HG03060 (cell line): ENCODE measurements around the gene ARHGAP6.
"Not testable (repeated sequence)": the region's sequence is repeated elsewhere in the genome, so short reads cannot be mapped to it uniquely, and the experiment has no call there.

Experiments
- ATAC-seq: cut with Tn5 transposase; IDR thresholded peaks from one replicate; pipeline ENCODE4 v1.9.1; 2021; ENCODE audit warnings: low read depth, moderate number of reproducible peaks; ENCODE audit not compliant: unreplicated experiment

ARHGAP6 gene

DNA sequence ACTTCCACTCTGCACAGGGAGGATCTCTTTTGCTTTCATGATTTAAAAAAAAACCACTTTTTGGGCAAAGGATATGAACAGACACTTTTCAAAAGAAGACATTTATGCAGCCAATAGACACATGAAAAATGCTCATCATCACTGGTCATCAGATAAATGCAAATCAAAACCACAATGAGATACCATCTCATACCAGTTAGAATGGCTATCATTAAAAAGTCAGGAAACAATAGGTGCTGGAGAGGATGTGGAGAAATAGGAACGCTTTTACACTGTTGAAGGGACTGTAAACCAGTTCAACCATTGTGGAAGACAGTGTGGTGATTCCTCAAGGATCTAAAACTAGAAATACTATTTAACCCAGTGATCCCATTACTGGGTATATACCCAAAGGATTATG is 87.4 kb downstream of the ARHGAP6 start:
- ATAC-seq, result not testable (repeated sequence)

- ATAC-seq, result no peak
Observed at GRCh38 chrX:11577603-11578002, 88.1 kb downstream of the ARHGAP6 start.

DNA sequence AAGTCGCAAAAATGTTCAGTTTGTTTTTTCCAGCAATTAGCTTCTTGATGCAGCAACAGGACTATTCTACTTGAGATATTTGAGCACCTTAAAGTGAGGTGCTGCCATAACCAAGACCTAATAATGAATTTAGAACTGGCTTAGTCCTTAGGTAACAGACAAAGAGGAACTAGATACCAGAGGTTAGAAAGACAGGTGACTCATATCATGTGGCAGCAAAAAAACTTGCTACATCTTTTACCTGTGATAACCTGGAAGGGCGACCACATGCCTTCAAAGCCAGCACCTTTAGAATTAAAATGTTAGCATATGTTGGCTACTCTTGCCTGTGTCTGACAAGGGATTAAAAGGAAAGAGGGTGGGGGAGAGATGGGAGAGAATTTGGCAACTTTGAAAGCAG is 90.4 kb downstream of the ARHGAP6 start:
- ATAC-seq, result no peak

DNA sequence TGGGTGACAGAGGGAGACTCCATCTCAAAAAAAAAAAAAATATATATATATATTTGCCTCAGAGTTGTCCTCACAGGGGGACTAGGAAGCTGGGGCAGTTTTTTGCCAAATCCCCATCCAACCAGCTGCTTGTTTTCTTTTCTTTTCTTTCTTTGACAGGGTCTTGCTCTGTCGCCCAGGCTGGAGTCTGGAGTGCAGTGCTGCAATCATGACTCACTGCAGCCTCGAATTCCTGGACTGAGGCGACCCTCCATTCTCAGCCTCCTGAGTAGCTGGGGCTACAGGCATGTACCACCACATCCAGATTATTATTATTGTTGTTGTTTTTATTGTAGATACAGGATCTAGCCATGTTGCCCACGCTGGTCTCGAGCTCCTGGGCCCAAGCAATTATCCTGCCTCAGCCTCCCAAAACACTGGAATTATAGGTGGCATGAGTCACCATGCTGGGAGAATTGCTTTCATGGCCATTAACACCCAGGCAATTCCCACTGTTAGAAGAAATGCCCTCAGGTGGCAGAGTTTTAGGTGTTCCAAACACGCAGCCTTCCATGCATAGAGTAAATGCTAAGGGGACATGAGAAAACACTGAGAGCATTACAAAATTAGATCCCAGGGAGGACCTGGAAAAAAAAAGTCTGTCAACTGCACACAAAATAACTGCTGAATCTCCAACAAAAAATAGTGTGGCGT is 98.0 kb downstream of the ARHGAP6 start:
- ATAC-seq, result no peak

DNA sequence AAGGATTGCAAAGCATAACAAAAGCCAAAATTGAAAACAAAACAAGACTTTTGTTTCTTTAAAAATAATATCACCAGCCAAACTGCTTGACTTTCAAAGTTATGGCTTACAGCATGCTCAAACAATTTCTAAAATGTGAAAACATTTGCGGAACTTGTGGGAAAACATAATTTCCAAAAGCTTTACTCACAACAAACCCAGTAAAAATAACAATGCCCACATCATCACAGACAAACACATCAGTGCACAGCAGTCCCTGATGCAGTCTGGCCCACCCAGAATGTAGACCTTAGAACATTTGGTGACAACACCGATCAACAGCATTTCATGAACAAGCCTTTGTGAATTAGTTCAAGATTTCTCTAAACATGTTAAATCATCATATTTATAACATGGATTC is 98.9 kb downstream of the ARHGAP6 start:
- no peak for ATAC-seq

DNA sequence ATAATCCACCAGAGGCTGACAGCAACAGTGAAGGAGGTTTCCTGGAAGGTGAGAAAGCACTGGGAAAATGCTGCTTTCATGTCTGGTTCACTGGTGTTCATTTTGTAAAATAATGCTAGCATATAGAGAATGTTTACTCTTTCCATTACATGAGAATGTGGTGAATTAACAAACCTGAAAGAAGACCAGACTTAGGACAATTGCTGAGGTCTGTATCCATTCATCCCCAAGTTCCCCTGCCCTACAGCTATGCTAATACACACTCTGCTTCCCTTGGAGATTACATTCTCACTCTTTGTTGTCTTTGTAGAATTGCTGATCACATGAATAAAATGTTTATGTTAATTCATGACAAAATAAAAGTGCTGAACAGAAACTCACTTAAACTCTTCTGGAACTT is 99.5 kb downstream of the ARHGAP6 start:
- no peak for ATAC-seq

GRCh38 chrX:11564546-11564945 is 101.2 kb downstream of the ARHGAP6 start:
- ATAC-seq, result no peak

GRCh38 chrX:11562570-11562969 is 103.2 kb downstream of the ARHGAP6 start:
- no peak for ATAC-seq

GRCh38 chrX:11558972-11559371 is 106.7 kb downstream of the ARHGAP6 start:
- no peak for ATAC-seq

DNA sequence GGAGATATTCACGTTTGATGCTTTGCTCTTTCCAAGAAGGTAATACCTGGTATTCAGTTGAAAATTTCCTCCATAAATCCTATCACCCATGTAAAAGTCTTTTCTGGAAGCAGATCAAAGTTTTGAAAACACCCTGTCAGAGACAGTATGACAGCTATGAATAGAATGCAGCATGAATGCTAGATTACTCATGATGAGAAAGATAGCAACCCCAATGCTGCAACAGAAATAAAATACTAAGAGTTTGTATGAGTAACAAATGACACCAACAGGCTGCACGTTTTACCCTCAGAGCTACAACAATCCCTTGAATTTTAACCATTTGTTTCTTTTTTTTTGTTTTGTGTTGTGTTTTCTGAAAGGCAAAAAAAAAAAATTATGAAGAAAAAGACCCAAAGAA is 108.6 kb downstream of the ARHGAP6 start:
- ATAC-seq, result no peak

DNA sequence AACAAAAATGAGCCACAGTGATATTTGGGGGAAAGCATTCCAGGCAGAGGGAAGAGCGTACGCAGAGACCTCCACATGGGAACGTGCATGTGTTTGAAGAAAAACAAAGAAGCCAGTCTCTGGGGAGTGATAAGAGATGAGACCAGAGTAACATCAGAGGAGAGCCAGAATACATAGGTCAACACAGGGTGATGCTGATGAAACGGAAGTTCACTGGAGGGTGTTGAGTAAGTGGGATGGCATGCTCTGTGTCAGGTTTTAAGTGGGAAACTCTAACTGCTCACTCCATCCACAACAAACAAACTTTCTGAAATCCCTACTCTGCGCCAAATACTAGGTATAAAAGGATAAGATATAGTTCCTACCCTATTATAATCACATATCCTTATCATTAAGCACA is 110.0 kb downstream of the ARHGAP6 start:
- no peak for ATAC-seq

DNA sequence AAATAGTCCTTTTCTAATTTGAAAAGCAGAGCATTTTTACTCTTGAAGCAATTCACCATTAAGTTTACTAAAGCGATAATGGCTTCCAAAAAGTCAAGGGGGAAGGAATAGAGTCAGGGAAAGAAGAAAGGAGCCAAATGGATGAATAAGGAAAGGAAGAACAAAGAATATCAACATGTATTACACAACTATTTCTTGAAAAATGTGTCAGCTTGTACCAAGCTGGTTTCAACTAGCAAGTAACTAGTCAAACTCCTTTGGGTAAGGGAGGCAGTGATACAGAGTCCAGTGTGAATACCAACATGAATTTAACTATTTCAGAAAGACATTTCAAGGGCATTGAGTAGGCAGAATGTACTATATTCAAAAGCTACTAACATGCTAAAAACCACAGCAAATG is 112.1 kb downstream of the ARHGAP6 start:
- ATAC-seq, result no peak

- ATAC-seq, result no peak
Observed at GRCh38 chrX:11551151-11551550, 114.6 kb downstream of the ARHGAP6 start.

- no peak for ATAC-seq
Observed at GRCh38 chrX:11546917-11547316, 118.8 kb downstream of the ARHGAP6 start.

GRCh38 chrX:11543249-11543648 is 122.5 kb downstream of the ARHGAP6 start:
- no peak for ATAC-seq

- no peak for ATAC-seq
Observed at GRCh38 chrX:11541510-11541909, 124.2 kb downstream of the ARHGAP6 start.

- ATAC-seq, result peak; percentile 63
Observed at GRCh38 chrX:11540532-11541377, 125.0 kb downstream of the ARHGAP6 start.

DNA sequence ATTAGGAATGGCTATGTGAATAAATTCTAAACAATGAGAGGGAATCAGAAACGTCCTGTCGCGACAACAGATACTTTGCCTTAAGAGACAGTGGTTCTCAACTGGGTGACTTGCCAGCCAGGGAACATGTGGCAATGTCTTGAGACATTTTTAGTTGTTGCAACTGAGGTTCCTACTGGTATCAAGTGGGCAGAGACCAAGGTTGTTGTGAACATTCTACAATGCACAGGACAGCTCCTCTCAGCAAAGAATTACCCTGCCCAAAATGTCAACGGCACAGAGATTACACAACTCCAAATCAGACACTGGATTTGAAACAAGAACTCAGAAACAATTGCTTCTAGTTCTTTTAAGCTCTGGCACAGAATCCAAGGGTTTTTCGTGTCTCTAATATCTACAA is 128.6 kb downstream of the ARHGAP6 start:
- no peak for ATAC-seq

DNA sequence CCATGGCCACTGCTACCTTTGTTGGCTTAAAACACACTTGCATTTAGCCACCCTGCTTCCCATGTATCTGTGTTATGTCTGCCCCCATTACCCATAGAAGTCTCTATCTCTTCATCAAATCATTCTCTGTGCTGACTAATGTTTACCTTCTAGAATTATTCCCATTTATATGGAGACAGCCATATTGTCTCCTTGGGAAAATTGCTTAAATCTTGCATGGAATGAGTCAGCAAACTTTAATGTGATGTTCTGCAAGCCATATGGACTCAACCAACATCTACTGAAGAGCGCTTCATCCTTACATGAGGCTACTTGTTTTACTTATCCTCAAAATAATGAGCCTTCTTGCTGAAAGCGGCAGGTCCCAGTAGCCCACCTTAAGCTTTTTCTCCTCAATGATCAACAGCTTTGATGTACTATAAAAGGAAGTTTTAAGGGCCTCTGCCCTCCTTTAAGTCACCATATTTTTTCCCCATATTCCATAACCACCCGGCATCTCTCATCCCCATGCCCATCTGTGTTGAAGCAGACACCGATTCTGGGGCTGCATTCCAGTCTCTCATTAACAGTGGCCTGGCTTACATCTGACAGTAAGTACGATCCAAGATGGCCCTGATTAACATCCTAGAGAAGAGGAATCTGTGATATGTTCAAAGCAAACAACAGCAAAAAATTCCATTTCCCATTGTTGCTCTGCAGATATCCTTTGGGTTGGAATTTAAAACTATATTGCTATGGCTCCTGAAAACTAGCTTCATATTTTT is 130.4 kb downstream of the ARHGAP6 start:
- no peak for ATAC-seq

- ATAC-seq, result peak; percentile 87
Observed at GRCh38 chrX:11533199-11533651, 132.5 kb downstream of the ARHGAP6 start.
